Measurements from ENCODE around the gene SYNM. TPM values are rescaled to one million over a fixed set of nuclear protein-coding genes. Genes with fewer than 3 reads are reported as not detected.
A peak's percentile ranks its signal among the peaks of the same experiment; 100 is the strongest.

The SYNM gene
- total and polyA plus RNA-seq, 7 donors = 0.69 to 1,357 (median 731) TPM

- H3K27me3 ChIP-seq = no peaks in the 10 kb centered on the region
Measured at GRCh38 chr15:99167640-99168039, 62.8 kb downstream of the SYNM start.

GRCh38 chr15:99168601-99169580 is 64.0 kb downstream of the SYNM start:
- H3K27ac ChIP-seq = peak overlapping the region; percentile 92 to 97 (median 96)
- no peak for TF ChIP-seq CTCF (IDR thresholded peaks at IDR 0.05)
- TF ChIP-seq POLR2A (IDR thresholded peaks at IDR 0.05) = no peak
- TF ChIP-seq POLR2AphosphoS5 (IDR thresholded peaks at IDR 0.05) = no peak
- no peak for TF ChIP-seq EP300 (IDR thresholded peaks at IDR 0.05)
- no peaks in the 10 kb centered on the region for H3K27me3 ChIP-seq
- intact Hi-C loops (cut with DNase I) = loop anchor here (5.0 kb wide), 1 partner anchor 37 kb away; no protein-coding TSS in a partner anchor
- no peaks in the 10 kb centered on the region for H3K9me3 ChIP-seq
- no peak overlapping the region for H3K4me3 ChIP-seq
- no peak for DNase-seq
- H3K36me3 ChIP-seq = no peaks in the 10 kb centered on the region
- 92 to 98% methylated on average over 5 of the region's 5 CpGs for WGBS, 2 donors
- H3K4me1 ChIP-seq = peaks cover 0 to 89% (median 74%) of the 10 kb centered on the region in 4 donors

More at GRCh38 chr15:99167640-99168039, 62.8 kb downstream of the SYNM start:
- intact Hi-C loops (cut with DNase I) = loop anchor here (5.0 kb wide), 1 partner anchor 35 kb away; no protein-coding TSS in a partner anchor
- no peak for DNase-seq
- no peak for TF ChIP-seq EP300 (IDR thresholded peaks at IDR 0.05)
- Histone ChIP-seq H3K4me3 (no peak overlapping the region), H3K9me3 (no peaks in the 10 kb centered on the region), H3K4me1 (peaks cover 0 to 76% (median 67%) of the 10 kb centered on the region in 4 donors), H3K36me3 (no peaks in the 10 kb centered on the region), H3K27ac (peak overlapping the region; percentile 92 to 97 (median 96))
- WGBS, 2 donors = 72 to 93% methylated on average over 6 of the region's 6 CpGs

GRCh38 chr15:99169769-99170311 is 65.0 kb downstream of the SYNM start:
- Histone ChIP-seq H3K4me1 (peaks cover 0 to 96% (median 84%) of the 10 kb centered on the region in 4 donors), H3K27me3 (no peaks in the 10 kb centered on the region)

GRCh38 chr15:99170476-99171065 is 65.7 kb downstream of the SYNM start:
- DNase-seq = no peak
- WGBS, 2 donors = 81 to 86% methylated on average over 7 of the region's 7 CpGs
- intact Hi-C loops (cut with DNase I) = loop anchor here (1.0 kb wide), 2 partner anchors 39 to 43 kb away; no protein-coding TSS in a partner anchor
- Histone ChIP-seq H3K36me3 (no peaks in the 10 kb centered on the region), H3K4me3 (no peak overlapping the region), H3K4me1 (peaks cover 0 to 96% (median 88%) of the 10 kb centered on the region in 4 donors), H3K9me3 (no peaks in the 10 kb centered on the region), H3K27me3 (no peaks in the 10 kb centered on the region), H3K27ac (peak overlapping the region; percentile 92 to 97 (median 96))
- TF ChIP-seq CTCF (IDR thresholded peaks at IDR 0.05) (peak in 3 of 4 experiments; percentile 23 to 40 (median 26)), POLR2A (IDR thresholded peaks at IDR 0.05) (no peak)

More at GRCh38 chr15:99169769-99170311, 65.0 kb downstream of the SYNM start:
- Histone ChIP-seq H3K9me3 (no peaks in the 10 kb centered on the region), H3K36me3 (no peaks in the 10 kb centered on the region), H3K27ac (peak overlapping the region; percentile 92 to 97 (median 96)), H3K4me3 (no peak overlapping the region)
- intact Hi-C loops (cut with DNase I) = loop anchor here (1.0 to 5.0 kb wide), 2 partner anchors 38 to 43 kb away; no protein-coding TSS in a partner anchor
- TF ChIP-seq CTCF (IDR thresholded peaks at IDR 0.05) (no peak), POLR2A (IDR thresholded peaks at IDR 0.05) (no peak), POLR2AphosphoS5 (IDR thresholded peaks at IDR 0.05) (peak; percentile 81 to 90 (median 87)), EP300 (IDR thresholded peaks at IDR 0.05) (peak; percentile 84 to 100 (median 92))
- WGBS, 2 donors = 84 to 89% methylated on average over 10 of the region's 10 CpGs
- DNase-seq = peak; percentile 97
